Measurements from ENCODE around the gene LINC01488.

The LINC01488 gene

GRCh38 chr11:69512790-69513189 is 31.3 kb downstream of the LINC01488 start:
- no peak for DNase-seq

GRCh38 chr11:69513196-69513595 is 31.7 kb downstream of the LINC01488 start:
- DNase-seq, result no peak

GRCh38 chr11:69513663-69514224 is 32.3 kb downstream of the LINC01488 start:
- DNase-seq, result no peak

GRCh38 chr11:69514771-69515170 is 33.3 kb downstream of the LINC01488 start:
- no peak for DNase-seq

GRCh38 chr11:69515271-69516245 is 34.1 kb downstream of the LINC01488 start:
- no peak for DNase-seq

GRCh38 chr11:69516526-69516925 is 35.1 kb downstream of the LINC01488 start:
- no peak for DNase-seq

- DNase-seq, result no peak
Measured at GRCh38 chr11:69518081-69518950, 36.9 kb downstream of the LINC01488 start.

- DNase-seq, result no peak
Measured at GRCh38 chr11:69520186-69520916, 38.9 kb downstream of the LINC01488 start.

- DNase-seq, result no peak
Measured at GRCh38 chr11:69521457-69521856, 40.0 kb downstream of the LINC01488 start.

GRCh38 chr11:69523453-69523852 is 42.0 kb downstream of the LINC01488 start:
- DNase-seq, result no peak

- DNase-seq, result no peak
Measured at GRCh38 chr11:69524291-69524882, 42.9 kb downstream of the LINC01488 start.

GRCh38 chr11:69524991-69525411 is 43.5 kb downstream of the LINC01488 start:
- no peak for DNase-seq

- no peak for DNase-seq
Measured at GRCh38 chr11:69525516-69526452, 44.3 kb downstream of the LINC01488 start.

GRCh38 chr11:69526453-69526810 is 45.0 kb downstream of the LINC01488 start:
- DNase-seq, result no peak

- DNase-seq, result no peak
Measured at GRCh38 chr11:69529001-69529400, 47.5 kb downstream of the LINC01488 start.

- DNase-seq, result no peak
Measured at GRCh38 chr11:69530278-69531070, 49.0 kb downstream of the LINC01488 start.

GRCh38 chr11:69531071-69531716 is 49.7 kb downstream of the LINC01488 start:
- DNase-seq, result no peak

GRCh38 chr11:69531717-69532088 is 50.2 kb downstream of the LINC01488 start:
- no peak for DNase-seq

GRCh38 chr11:69533296-69534165 is 52.1 kb downstream of the LINC01488 start:
- no peak for DNase-seq
